ENCODE results near the gene PLCL1.

The PLCL1 gene

GRCh38 chr2:197915548-197916265 lies 111.3 kb downstream of the PLCL1 start:
- TF ChIP-seq CTCF (IDR thresholded peaks at IDR 0.05) (no peak), ZFX (IDR thresholded peaks at IDR 0.05; ENCODE audit: borderline replicate concordance) (no peak)
- H3K27ac ChIP-seq = no peak overlapping the region

- no peak overlapping the region for H3K27ac ChIP-seq
- no peak for TF ChIP-seq CTCF (IDR thresholded peaks at IDR 0.05)
- TF ChIP-seq ZFX (IDR thresholded peaks at IDR 0.05; ENCODE audit: borderline replicate concordance) = no peak
Observed at GRCh38 chr2:197919487-197919886, 115.1 kb downstream of the PLCL1 start.

- TF ChIP-seq CTCF (IDR thresholded peaks at IDR 0.05) (no peak), ZFX (IDR thresholded peaks at IDR 0.05; ENCODE audit: borderline replicate concordance) (no peak)
- H3K27ac ChIP-seq = no peak overlapping the region
Observed at GRCh38 chr2:197920088-197920487, 115.7 kb downstream of the PLCL1 start.

GRCh38 chr2:197920592-197921201 lies 116.3 kb downstream of the PLCL1 start:
- TF ChIP-seq ZFX (IDR thresholded peaks at IDR 0.05; ENCODE audit: borderline replicate concordance) (no peak), CTCF (IDR thresholded peaks at IDR 0.05) (no peak)
- no peak overlapping the region for H3K27ac ChIP-seq

GRCh38 chr2:197924483-197924882 lies 120.1 kb downstream of the PLCL1 start:
- no peak for TF ChIP-seq ZFX (IDR thresholded peaks at IDR 0.05; ENCODE audit: borderline replicate concordance)
- TF ChIP-seq CTCF (IDR thresholded peaks at IDR 0.05) = no peak
- H3K27ac ChIP-seq = no peak overlapping the region

GRCh38 chr2:197925204-197925603 lies 120.8 kb downstream of the PLCL1 start:
- H3K27ac ChIP-seq = no peak overlapping the region
- TF ChIP-seq CTCF (IDR thresholded peaks at IDR 0.05) (no peak), ZFX (IDR thresholded peaks at IDR 0.05; ENCODE audit: borderline replicate concordance) (no peak)

GRCh38 chr2:197925976-197926375 lies 121.6 kb downstream of the PLCL1 start:
- TF ChIP-seq CTCF (IDR thresholded peaks at IDR 0.05) (no peak), ZFX (IDR thresholded peaks at IDR 0.05; ENCODE audit: borderline replicate concordance) (no peak)
- H3K27ac ChIP-seq = no peak overlapping the region

Measured in 22Rv1 (cell line).